ENCODE data around the gene ATP8A2. TPM values are rescaled to one million over a fixed set of nuclear protein-coding genes. Genes with fewer than 3 reads are reported as not detected.

Gene ATP8A2
- total and polyA plus RNA-seq, 9 donors = 0.23 to 0.95 (median 0.35) TPM

DNA sequence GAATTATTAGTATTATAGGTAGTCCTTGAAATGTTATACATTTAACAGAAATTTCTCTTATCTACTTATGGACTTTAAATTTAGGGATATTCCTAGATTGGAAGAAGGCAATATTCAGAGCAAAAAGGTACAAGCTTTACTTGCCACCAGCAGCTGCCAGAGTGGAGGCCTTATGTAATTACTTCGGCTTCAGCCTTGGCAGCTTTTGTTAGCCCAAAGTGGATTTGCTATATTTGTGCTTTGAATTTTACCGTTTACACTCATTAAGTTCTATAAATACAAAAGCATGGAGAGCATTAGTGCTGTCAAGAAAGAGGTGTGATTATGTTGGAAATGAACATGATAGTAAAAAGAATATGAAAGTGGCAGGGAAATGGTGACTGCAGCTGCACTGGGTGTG is 319.9 kb downstream of the ATP8A2 start:
- H3K27ac ChIP-seq = no peak overlapping the region
- no peaks in the 10 kb centered on the region for H3K36me3 ChIP-seq
- H3K4me1 ChIP-seq (ENCODE audit: insufficient read depth) = peaks cover 2% of the 10 kb centered on the region
- 56 to 68% (median 63%) methylated on average over 2 of the region's 2 CpGs for WGBS, 3 donors
- no peaks in the 10 kb centered on the region for H3K9me3 ChIP-seq
- H3K4me3 ChIP-seq = no peak overlapping the region
- intact Hi-C loops (cut with DNase I) = no loop called here
- TF ChIP-seq, protein P1, sequence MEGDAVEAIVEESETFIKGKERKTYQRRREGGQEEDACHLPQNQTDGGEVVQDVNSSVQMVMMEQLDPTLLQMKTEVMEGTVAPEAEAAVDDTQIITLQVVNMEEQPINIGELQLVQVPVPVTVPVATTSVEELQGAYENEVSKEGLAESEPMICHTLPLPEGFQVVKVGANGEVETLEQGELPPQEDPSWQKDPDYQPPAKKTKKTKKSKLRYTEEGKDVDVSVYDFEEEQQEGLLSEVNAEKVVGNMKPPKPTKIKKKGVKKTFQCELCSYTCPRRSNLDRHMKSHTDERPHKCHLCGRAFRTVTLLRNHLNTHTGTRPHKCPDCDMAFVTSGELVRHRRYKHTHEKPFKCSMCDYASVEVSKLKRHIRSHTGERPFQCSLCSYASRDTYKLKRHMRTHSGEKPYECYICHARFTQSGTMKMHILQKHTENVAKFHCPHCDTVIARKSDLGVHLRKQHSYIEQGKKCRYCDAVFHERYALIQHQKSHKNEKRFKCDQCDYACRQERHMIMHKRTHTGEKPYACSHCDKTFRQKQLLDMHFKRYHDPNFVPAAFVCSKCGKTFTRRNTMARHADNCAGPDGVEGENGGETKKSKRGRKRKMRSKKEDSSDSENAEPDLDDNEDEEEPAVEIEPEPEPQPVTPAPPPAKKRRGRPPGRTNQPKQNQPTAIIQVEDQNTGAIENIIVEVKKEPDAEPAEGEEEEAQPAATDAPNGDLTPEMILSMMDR (IDR thresholded peaks at IDR 0.05) = no peak
- TF ChIP-seq EP300 (IDR thresholded peaks at IDR 0.05) (no peak), POLR2A (IDR thresholded peaks at IDR 0.05) (no peak)
- no peak for DNase-seq
- no peaks in the 10 kb centered on the region for H3K27me3 ChIP-seq

DNA sequence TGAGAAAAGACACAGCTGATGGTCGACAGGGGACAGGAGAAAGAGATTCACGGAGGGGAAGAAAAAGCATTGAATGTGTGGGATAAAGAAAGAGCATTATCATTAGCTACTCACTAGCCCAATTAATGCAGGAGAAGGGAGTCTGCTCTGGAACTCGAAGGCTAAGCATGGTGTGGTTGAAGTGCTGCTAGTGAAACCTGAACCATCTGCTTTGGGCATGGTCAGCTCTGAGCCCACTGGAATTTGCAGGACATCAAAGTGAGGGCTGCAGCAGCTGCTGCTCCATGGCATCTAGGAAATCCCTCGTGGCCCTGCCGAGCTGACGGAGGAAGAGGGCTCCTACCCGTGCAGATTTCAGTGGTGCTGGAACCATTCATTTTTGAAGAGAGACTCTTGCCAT is 320.3 kb downstream of the ATP8A2 start:
- H3K36me3 ChIP-seq = no peaks in the 10 kb centered on the region
- 41 to 57% (median 48%) methylated on average over 7 of the region's 7 CpGs for WGBS, 3 donors
- peaks cover 2% of the 10 kb centered on the region for H3K4me1 ChIP-seq (ENCODE audit: insufficient read depth)
- no peak overlapping the region for H3K27ac ChIP-seq
- TF ChIP-seq, protein P1 (IDR thresholded peaks at IDR 0.05) = no peak
- TF ChIP-seq EP300 (IDR thresholded peaks at IDR 0.05) = no peak
- H3K9me3 ChIP-seq = no peaks in the 10 kb centered on the region
- DNase-seq = no peak
- no peak overlapping the region for H3K4me3 ChIP-seq
- intact Hi-C loops (cut with DNase I) = no loop called here
- no peaks in the 10 kb centered on the region for H3K27me3 ChIP-seq

- H3K27me3 ChIP-seq = no peaks in the 10 kb centered on the region
- no peak overlapping the region for H3K27ac ChIP-seq
- no peaks in the 10 kb centered on the region for H3K9me3 ChIP-seq
- no peak overlapping the region for H3K4me3 ChIP-seq
- no peak for TF ChIP-seq EP300 (IDR thresholded peaks at IDR 0.05)
- TF ChIP-seq, protein P1 (IDR thresholded peaks at IDR 0.05) = no peak
- intact Hi-C loops (cut with DNase I) = no loop called here
- H3K36me3 ChIP-seq = no peaks in the 10 kb centered on the region
- H3K4me1 ChIP-seq (ENCODE audit: insufficient read depth) = peaks cover 2% of the 10 kb centered on the region
- WGBS, 3 donors = 56 to 67% (median 59%) methylated on average over 9 of the region's 9 CpGs
- no peak for DNase-seq
Measured at GRCh38 chr13:25699056-25699455, 327.3 kb downstream of the ATP8A2 start.

DNA sequence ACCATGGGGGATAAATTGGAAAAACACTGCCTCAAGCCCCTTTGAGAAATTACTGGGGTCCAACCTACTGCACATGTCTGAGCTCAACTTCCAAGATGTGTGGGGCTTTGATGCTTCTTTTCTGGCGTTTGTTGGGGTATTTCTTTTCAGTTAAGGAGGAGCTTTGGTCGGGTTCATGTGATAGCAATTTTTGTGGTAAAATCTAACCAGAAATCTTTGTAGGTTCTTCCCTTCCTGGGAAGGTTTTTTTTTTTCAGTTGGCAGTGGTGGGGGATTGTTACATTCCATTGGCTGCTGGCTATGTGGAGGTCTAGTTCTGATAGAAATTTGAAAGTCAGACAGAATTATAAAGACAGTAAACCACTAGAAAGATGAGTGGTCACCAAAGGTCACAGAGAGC is 327.8 kb downstream of the ATP8A2 start:
- Histone ChIP-seq H3K36me3 (no peaks in the 10 kb centered on the region), H3K9me3 (no peaks in the 10 kb centered on the region), H3K27ac (no peak overlapping the region), H3K27me3 (no peaks in the 10 kb centered on the region), H3K4me3 (no peak overlapping the region), H3K4me1 (ENCODE audit: insufficient read depth) (peaks cover 2% of the 10 kb centered on the region)
- TF ChIP-seq, protein P1 (IDR thresholded peaks at IDR 0.05) = no peak
- no peak for TF ChIP-seq EP300 (IDR thresholded peaks at IDR 0.05)
- no peak for TF ChIP-seq POLR2A (IDR thresholded peaks at IDR 0.05)
- intact Hi-C loops (cut with DNase I) = no loop called here
- 59 to 79% (median 72%) methylated on average over 2 of the region's 2 CpGs for WGBS, 3 donors
- no peak for DNase-seq

DNA sequence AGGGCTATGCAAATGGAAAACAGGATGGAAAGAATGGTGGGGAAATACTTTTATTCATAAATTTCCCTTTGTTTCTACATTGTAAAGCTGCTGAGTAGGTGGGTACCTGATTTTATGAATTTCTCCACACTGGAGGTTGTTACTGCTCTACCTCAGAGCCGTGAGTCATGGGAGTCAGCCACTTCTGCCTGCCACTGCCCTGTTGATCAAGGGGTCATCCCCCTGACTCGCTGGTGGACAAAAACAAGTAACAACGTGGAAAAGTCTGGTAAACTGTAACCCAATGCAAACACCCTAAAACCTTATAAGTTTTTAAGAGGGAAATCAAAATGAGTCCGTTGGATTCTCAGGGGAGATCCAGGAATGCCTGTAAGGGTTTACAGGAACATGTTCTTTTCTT is 329.5 kb downstream of the ATP8A2 start:
- DNase-seq = no peak
- no peak overlapping the region for H3K27ac ChIP-seq
- H3K36me3 ChIP-seq = no peaks in the 10 kb centered on the region
- no peak overlapping the region for H3K4me3 ChIP-seq
- 62 to 75% (median 70%) methylated on average over 4 of the region's 4 CpGs for WGBS, 3 donors
- peaks cover 2% of the 10 kb centered on the region for H3K4me1 ChIP-seq (ENCODE audit: insufficient read depth)
- intact Hi-C loops (cut with DNase I) = no loop called here
- TF ChIP-seq, protein P1 (IDR thresholded peaks at IDR 0.05) = no peak
- TF ChIP-seq POLR2A (IDR thresholded peaks at IDR 0.05) (no peak), EP300 (IDR thresholded peaks at IDR 0.05) (no peak)
- no peaks in the 10 kb centered on the region for H3K9me3 ChIP-seq
- H3K27me3 ChIP-seq = no peaks in the 10 kb centered on the region
